ENCODE results near the gene ZNF778. TPM values are rescaled to one million over a fixed set of nuclear protein-coding genes. Genes with fewer than 3 reads are reported as not detected.

ZNF778 gene
- total RNA-seq, 2 donors from 2014 or later, result 3.9 to 6.4 TPM

DNA sequence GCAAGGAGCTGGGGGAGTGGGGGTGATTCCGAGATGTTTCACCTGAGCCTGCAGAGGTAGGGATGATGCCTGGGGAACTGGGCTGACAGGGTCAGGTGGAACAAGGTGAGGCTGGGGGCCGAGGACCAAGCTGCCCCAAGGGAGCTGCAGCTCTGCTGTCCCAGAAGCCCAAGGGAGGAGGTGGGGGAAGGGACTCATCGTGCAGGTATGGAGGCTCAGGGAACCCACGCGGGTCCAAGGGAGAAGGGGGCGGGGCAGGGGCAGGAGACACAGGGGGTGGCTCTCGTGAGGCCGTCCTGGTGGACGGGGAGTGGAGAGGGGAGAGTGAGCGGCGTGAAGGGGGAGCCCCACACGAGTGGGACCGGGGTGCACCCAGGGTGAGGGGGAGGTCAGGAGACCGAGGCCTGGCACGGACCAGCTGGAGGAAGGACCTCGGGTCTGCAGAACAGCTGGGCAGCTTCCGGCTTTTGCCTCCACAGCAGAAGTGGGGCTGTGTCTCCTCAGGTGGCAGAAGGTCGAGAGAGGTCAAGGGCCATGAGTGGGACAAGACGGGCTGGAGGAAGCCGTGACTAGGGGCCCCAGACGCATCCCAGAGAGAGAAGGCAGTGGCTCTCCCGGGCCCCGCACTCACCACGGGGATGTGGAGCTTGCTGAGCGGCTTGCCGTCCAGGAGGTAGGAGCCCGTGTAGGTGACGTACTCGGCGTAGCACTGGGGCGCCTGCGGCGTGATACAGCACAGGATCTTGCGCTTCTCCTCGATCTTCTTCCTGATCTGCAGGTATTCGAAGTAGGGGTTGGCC lies 61.1 kb downstream of the ZNF778 start:
- H3K4me1 ChIP-seq, result no peaks in the 10 kb centered on the region
- no peak for DNase-seq
- intact Hi-C loops (cut with DNase I), result no loop called here
- TF ChIP-seq, protein P1, sequence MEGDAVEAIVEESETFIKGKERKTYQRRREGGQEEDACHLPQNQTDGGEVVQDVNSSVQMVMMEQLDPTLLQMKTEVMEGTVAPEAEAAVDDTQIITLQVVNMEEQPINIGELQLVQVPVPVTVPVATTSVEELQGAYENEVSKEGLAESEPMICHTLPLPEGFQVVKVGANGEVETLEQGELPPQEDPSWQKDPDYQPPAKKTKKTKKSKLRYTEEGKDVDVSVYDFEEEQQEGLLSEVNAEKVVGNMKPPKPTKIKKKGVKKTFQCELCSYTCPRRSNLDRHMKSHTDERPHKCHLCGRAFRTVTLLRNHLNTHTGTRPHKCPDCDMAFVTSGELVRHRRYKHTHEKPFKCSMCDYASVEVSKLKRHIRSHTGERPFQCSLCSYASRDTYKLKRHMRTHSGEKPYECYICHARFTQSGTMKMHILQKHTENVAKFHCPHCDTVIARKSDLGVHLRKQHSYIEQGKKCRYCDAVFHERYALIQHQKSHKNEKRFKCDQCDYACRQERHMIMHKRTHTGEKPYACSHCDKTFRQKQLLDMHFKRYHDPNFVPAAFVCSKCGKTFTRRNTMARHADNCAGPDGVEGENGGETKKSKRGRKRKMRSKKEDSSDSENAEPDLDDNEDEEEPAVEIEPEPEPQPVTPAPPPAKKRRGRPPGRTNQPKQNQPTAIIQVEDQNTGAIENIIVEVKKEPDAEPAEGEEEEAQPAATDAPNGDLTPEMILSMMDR (IDR thresholded peaks at IDR 0.05), result no peak
- H3K36me3 ChIP-seq, result peaks cover 16% of the 10 kb centered on the region
- no peak overlapping the region for H3K9ac ChIP-seq (ENCODE audit: low read depth in 2 of 2, low read length in 2 of 2)
- H3K4me3 ChIP-seq, result no peak overlapping the region
- H3K27ac ChIP-seq, result no peak overlapping the region
- H3K27me3 ChIP-seq, result no peaks in the 10 kb centered on the region
- no peaks in the 10 kb centered on the region for H3K9me3 ChIP-seq

DNA sequence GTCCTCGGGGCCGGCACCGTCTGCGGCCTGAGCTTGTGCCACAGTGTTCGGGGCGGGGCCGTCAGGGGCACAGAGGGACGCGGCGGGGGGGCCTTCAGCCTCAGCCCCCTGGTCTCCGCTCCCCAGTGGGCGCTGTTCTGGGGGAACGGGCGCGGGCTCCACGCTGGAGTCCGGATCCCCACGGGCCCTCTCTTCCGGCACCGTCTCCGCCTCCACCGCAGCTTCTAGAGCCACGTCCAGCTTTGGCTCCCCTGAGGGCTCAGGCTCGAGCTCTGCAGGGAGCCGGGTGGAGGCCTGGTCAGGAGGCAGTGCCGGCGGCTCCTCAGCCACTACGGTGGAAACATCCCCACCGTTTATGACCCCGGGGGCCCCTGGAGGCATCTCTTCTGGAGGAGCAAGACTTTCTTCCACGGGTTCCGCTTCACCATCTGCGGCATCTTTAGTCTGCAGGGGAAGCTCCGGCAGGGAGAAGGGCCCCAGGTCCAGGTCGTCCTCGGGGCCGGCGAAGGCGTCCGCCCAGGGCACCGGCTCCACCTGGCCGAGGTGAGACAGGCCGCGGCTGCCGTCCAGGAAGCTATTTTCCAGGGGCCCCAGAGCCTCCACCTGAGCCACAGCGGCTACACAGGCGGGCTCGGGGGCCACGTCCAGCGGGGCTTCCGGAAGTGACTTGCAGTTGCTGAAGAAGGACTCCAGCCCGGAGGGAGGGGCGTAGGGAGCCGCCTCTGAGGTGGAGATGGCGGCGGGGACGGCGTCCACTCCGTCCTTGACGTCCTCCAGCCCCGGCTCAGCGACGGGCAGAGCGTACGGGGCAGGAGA lies 62.4 kb downstream of the ZNF778 start:
- Histone ChIP-seq H3K9me3 (no peaks in the 10 kb centered on the region), H3K4me3 (no peak overlapping the region), H3K36me3 (peaks cover 12% of the 10 kb centered on the region), H3K4me1 (no peaks in the 10 kb centered on the region), H3K27ac (no peak overlapping the region), H3K9ac (ENCODE audit: low read depth in 2 of 2, low read length in 2 of 2) (no peak overlapping the region), H3K27me3 (no peaks in the 10 kb centered on the region)
- no peak for DNase-seq
- TF ChIP-seq, protein P1 (IDR thresholded peaks at IDR 0.05), result no peak
- intact Hi-C loops (cut with DNase I), result no loop called here

DNA sequence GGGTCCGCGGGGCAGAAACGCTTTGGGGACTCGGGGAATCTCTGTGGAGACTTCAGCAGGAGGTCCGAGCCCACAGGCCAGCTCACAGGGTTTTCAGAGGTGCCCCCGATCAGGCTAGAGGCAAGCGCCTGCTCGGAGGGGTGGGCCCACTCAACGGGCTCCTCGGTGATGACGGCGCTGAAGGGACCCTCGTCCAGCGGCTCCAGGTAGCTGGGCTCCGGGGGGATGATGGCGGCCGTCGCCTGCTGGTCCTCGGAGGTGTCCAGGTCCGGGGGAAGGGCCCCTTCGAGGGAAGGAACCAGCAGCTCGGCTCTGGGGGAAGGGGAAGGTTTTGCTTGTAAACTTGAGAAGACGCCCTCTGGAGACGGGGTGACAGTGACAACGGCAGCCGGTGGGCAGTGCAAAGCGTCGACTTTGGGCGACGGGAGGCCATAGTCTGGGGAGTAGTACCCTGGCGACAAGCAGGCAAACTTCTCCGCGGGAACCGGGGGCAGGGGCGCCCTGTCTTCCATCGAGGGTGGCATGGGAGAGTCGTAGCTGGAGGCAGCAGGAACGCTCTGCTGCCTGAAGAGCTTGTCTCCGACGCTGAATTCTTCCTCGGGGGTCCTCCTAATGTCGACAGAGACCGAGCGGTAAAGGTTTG lies 63.2 kb downstream of the ZNF778 start:
- Histone ChIP-seq H3K4me3 (no peak overlapping the region), H3K36me3 (peaks cover 13% of the 10 kb centered on the region), H3K4me1 (no peaks in the 10 kb centered on the region), H3K9ac (ENCODE audit: low read depth in 2 of 2, low read length in 2 of 2) (no peak overlapping the region), H3K27ac (no peak overlapping the region), H3K27me3 (no peaks in the 10 kb centered on the region), H3K9me3 (no peaks in the 10 kb centered on the region)
- no peak for DNase-seq
- intact Hi-C loops (cut with DNase I), result no loop called here
- TF ChIP-seq, protein P1 (IDR thresholded peaks at IDR 0.05), result no peak

DNA sequence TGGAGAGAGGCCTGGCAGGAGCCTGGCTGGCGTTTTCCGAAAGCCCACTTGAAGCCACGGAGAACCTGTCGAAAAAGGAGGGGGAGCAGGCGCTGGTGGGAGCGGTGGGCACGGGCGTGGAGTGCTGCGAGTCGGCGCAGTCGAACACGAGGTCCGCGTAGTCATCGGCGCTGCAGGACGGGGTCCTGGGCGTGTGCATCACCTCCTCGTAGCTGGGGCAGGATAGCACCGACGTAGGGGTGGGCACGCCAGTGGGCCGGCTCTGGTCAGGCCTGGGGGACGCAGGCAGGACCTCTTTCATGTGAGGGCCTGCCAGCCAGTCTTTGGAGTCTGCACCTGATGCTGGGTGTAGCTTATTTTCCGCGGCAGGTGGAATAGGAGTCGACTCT lies 63.7 kb downstream of the ZNF778 start:
- no peak for DNase-seq
- Histone ChIP-seq H3K4me3 (no peak overlapping the region), H3K36me3 (peaks cover 16% of the 10 kb centered on the region), H3K27ac (no peak overlapping the region), H3K9ac (ENCODE audit: low read depth in 2 of 2, low read length in 2 of 2) (no peak overlapping the region), H3K4me1 (no peaks in the 10 kb centered on the region), H3K27me3 (no peaks in the 10 kb centered on the region), H3K9me3 (no peaks in the 10 kb centered on the region)
- TF ChIP-seq, protein P1 (IDR thresholded peaks at IDR 0.05), result no peak
- intact Hi-C loops (cut with DNase I), result no loop called here

DNA sequence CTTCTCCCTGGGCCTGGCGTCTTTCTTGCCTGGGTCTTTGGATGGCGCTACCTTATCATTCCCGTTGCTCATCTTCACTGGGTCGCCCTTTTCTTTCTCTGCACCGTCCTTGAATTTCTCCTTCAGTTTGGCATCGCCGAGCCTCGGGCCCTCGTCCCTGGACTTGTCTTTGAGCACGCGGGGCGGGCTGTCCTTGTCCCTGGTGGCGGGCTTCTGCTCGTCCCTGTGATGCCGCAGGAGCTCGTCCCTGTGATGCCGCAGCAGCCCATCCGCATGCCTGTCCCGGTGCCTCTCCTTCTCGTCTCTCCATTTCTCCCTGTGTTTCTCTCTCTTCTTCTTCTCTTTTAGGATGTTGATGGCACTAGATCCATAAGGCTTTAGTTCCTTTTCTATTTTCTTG lies 64.3 kb downstream of the ZNF778 start:
- DNase-seq, result no peak
- no peaks in the 10 kb centered on the region for H3K9me3 ChIP-seq
- H3K9ac ChIP-seq (ENCODE audit: low read depth in 2 of 2, low read length in 2 of 2), result no peak overlapping the region
- H3K4me1 ChIP-seq, result no peaks in the 10 kb centered on the region
- no peak overlapping the region for H3K27ac ChIP-seq
- TF ChIP-seq, protein P1 (IDR thresholded peaks at IDR 0.05), result no peak
- peaks cover 21% of the 10 kb centered on the region for H3K36me3 ChIP-seq
- intact Hi-C loops (cut with DNase I), result no loop called here
- no peak overlapping the region for H3K4me3 ChIP-seq
- H3K27me3 ChIP-seq, result no peaks in the 10 kb centered on the region

All from colonic mucosa (tissue), 4 donors.